Activated CD8-positive, alpha-beta memory T cell treated with anti-CD3 and anti-CD28 coated beads, Interleukin-2, amount 50 U/mL, for 4 hours (primary cell): ENCODE results near the gene KCNMB1.
A peak's percentile ranks its signal among the peaks of the same experiment; 100 is the strongest.

Source experiments
- DNase-seq: peaks from one replicate; pipeline ENCODE4 v3.0.0-alpha.2; 2020

KCNMB1 gene

GRCh38 chr5:170372971-170373370 is 16.2 kb downstream of the KCNMB1 start:
- DNase-seq: no peak

- no peak for DNase-seq
Measured at GRCh38 chr5:170368586-170368985, 20.6 kb downstream of the KCNMB1 start.

- DNase-seq: no peak
Measured at GRCh38 chr5:170366276-170366675, 22.9 kb downstream of the KCNMB1 start.

GRCh38 chr5:170365831-170366230 is 23.3 kb downstream of the KCNMB1 start:
- no peak for DNase-seq

GRCh38 chr5:170365011-170365410 is 24.2 kb downstream of the KCNMB1 start:
- no peak for DNase-seq

GRCh38 chr5:170363671-170364070 is 25.5 kb downstream of the KCNMB1 start:
- DNase-seq: no peak

- no peak for DNase-seq
Measured at GRCh38 chr5:170362656-170363055, 26.5 kb downstream of the KCNMB1 start.

- no peak for DNase-seq
Measured at GRCh38 chr5:170362102-170362501, 27.1 kb downstream of the KCNMB1 start.

GRCh38 chr5:170361616-170362015 is 27.6 kb downstream of the KCNMB1 start:
- no peak for DNase-seq

GRCh38 chr5:170361116-170361515 is 28.1 kb downstream of the KCNMB1 start:
- DNase-seq: no peak

- DNase-seq: no peak
Measured at GRCh38 chr5:170360709-170361108, 28.5 kb downstream of the KCNMB1 start.

GRCh38 chr5:170357955-170358444 is 31.2 kb downstream of the KCNMB1 start:
- no peak for DNase-seq

GRCh38 chr5:170355601-170356098 is 33.5 kb downstream of the KCNMB1 start:
- no peak for DNase-seq

- no peak for DNase-seq
Measured at GRCh38 chr5:170353961-170354360, 35.2 kb downstream of the KCNMB1 start.

GRCh38 chr5:170353011-170353761 is 36.0 kb downstream of the KCNMB1 start:
- no peak for DNase-seq

- no peak for DNase-seq
Measured at GRCh38 chr5:170348137-170348633, 41.0 kb downstream of the KCNMB1 start.

GRCh38 chr5:170347022-170347567 is 42.1 kb downstream of the KCNMB1 start:
- DNase-seq: no peak

- no peak for DNase-seq
Measured at GRCh38 chr5:170345971-170346370, 43.2 kb downstream of the KCNMB1 start.

- DNase-seq: no peak
Measured at GRCh38 chr5:170343177-170343576, 46.0 kb downstream of the KCNMB1 start.

GRCh38 chr5:170342153-170342725 is 46.9 kb downstream of the KCNMB1 start:
- DNase-seq: no peak

GRCh38 chr5:170341545-170341944 is 47.6 kb downstream of the KCNMB1 start:
- no peak for DNase-seq

- no peak for DNase-seq
Measured at GRCh38 chr5:170339780-170340167, 49.4 kb downstream of the KCNMB1 start.

GRCh38 chr5:170338933-170339779 is 50.0 kb downstream of the KCNMB1 start:
- DNase-seq: peak; percentile 69
